Bronchial epithelial cell (primary cell): ENCODE data around the gene BIN2. TPM values are rescaled to one million over a fixed set of nuclear protein-coding genes. Genes with fewer than 3 reads are reported as not detected.

ENCODE experiments used
- DNase-seq: peaks from one replicate; pipeline ENCODE4 v3.0.0-alpha.2; 2010; ENCODE audit warnings: low read depth
- FAIRE-seq: peaks from 2 replicates; lab custom pipeline; 2011; peaks lifted over from hg19 to GRCh38; lab: Jason Lieb, UNC
- H3K27me3 ChIP-seq: 2 replicates; pipeline ENCODE4 v1.5.1; 2011; ENCODE audit warnings: low read length; ENCODE audit not compliant: control insufficient read depth, insufficient read depth
- H3K36me3 ChIP-seq: 2 replicates; pipeline ENCODE4 v1.5.1; 2011; ENCODE audit warnings: low read length; ENCODE audit not compliant: control insufficient read depth, insufficient read depth
- H3K4me3 ChIP-seq: 2 replicates; pipeline ENCODE4 v1.5.1; 2011; ENCODE audit warnings: mild to moderate bottlenecking, low read depth, low read length, control low read depth
- total RNA-seq: library from RNA; depleted of rRNA; stranded (reverse); fragments of >200 nt; gene quantifications from 2 replicates; pipeline ENCODE4 v1.2.1, GENCODE V29; 2014
- TF ChIP-seq, protein P1 (sequence below): IDR thresholded peaks from 2 replicates; pipeline ENCODE4 v1.5.1; 2011; ENCODE audit warnings: mild to moderate bottlenecking, moderate library complexity, low read length, control low read depth, inconsistent platforms; ENCODE audit not compliant: insufficient read depth, severe bottlenecking

The BIN2 gene
- total RNA-seq, 1 donor from 2014 or later = not detected

DNA sequence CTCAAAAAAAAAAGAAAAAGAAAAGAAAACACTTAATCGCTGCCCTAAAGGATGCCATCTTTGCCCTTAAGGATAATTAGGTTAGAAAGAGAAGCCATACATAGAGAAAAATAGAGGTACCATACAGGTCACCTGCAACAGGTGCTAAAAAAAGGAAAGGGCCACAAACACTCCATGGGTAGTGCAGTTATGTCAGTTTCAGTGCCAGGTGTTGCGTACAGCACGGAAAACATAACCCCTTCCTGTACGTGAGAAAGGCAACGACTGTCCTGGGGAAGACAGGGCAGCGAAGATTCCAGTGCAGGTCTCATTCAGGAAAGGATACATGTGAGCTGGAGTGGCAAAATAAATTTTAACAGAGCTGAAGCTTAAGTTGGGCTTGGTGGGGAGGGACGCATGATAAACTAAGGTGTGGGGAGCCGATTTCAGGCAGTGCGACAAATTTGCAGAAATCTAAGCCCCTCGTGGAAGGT lies 85.9 kb downstream of the BIN2 start:
- TF ChIP-seq, protein P1, sequence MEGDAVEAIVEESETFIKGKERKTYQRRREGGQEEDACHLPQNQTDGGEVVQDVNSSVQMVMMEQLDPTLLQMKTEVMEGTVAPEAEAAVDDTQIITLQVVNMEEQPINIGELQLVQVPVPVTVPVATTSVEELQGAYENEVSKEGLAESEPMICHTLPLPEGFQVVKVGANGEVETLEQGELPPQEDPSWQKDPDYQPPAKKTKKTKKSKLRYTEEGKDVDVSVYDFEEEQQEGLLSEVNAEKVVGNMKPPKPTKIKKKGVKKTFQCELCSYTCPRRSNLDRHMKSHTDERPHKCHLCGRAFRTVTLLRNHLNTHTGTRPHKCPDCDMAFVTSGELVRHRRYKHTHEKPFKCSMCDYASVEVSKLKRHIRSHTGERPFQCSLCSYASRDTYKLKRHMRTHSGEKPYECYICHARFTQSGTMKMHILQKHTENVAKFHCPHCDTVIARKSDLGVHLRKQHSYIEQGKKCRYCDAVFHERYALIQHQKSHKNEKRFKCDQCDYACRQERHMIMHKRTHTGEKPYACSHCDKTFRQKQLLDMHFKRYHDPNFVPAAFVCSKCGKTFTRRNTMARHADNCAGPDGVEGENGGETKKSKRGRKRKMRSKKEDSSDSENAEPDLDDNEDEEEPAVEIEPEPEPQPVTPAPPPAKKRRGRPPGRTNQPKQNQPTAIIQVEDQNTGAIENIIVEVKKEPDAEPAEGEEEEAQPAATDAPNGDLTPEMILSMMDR = no peak
- FAIRE-seq = no peak
- peak overlapping the region; percentile 98 for H3K4me3 ChIP-seq
- H3K27me3 ChIP-seq = no peaks in the 10 kb centered on the region
- DNase-seq = peak; percentile 38
- peaks cover 20% of the 10 kb centered on the region for H3K36me3 ChIP-seq

DNA sequence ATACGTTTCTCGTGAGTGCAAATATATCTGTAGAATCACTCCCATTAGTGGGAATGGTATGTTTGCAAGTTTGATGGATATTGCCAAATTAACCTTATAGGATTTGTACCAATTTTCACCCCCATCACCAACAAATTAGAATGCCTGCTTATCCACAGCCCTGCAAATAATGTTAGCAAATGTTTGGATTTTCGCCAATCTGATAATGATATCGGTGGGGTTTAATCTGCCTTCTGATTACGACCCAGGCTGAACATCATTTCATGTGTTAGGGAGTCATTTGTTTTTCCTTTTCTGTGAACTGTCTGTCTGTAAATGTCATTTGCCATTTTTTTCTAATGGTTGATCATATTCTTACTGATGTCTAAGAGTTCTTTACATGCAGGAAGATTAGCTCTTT lies 89.4 kb downstream of the BIN2 start:
- TF ChIP-seq, protein P1 = no peak
- no peak for DNase-seq
- Histone ChIP-seq H3K4me3 (no peak overlapping the region), H3K36me3 (no peaks in the 10 kb centered on the region), H3K27me3 (no peaks in the 10 kb centered on the region)
- no peak for FAIRE-seq

GRCh38 chr12:51232642-51233041 lies 91.3 kb downstream of the BIN2 start:
- H3K4me3 ChIP-seq = no peak overlapping the region
- H3K36me3 ChIP-seq = no peaks in the 10 kb centered on the region
- no peak for DNase-seq
- TF ChIP-seq, protein P1 = no peak
- no peaks in the 10 kb centered on the region for H3K27me3 ChIP-seq
- FAIRE-seq = no peak

Other genes with a start within 250 kb of the BIN2 start
- 14.5 and 19.2 TPM in 2 replicates for gene CSRNP2, start 240.6 kb downstream of the BIN2 start, total RNA-seq
- gene TFCP2, start 151.0 kb downstream of the BIN2 start, total RNA-seq = 7.1 and 7.6 TPM in 2 replicates
- gene POU6F1, start 106.1 kb downstream of the BIN2 start, total RNA-seq = 0.26 and 0.64 TPM in 2 replicates
- gene DAZAP2, start 85.3 kb downstream of the BIN2 start, total RNA-seq = 50.5 and 69.1 TPM in 2 replicates
- 7.4 and 23.8 TPM in 2 replicates for gene SMAGP, start 53.8 kb downstream of the BIN2 start, total RNA-seq
- gene CELA1, start 22.5 kb upstream of the BIN2 start, total RNA-seq = not detected in 2 replicates
- 14.0 and 39.2 TPM in 2 replicates for gene GALNT6, start 67.2 kb upstream of the BIN2 start, total RNA-seq
- gene SLC4A8, start 100.7 kb upstream of the BIN2 start, total RNA-seq = 0.26 and 0.64 TPM in 2 replicates